Upper lobe of left lung (tissue), 6 donors: ENCODE results near the gene YKT6. TPM values are rescaled to one million over a fixed set of nuclear protein-coding genes. Genes with fewer than 3 reads are reported as not detected.

ENCODE experiments used
- ATAC-seq, 2 donors: fragments of 200-7000 bp; cut with Tn5 transposase; one replicate each; pipeline ENCODE4 v1.9.1; 2022; ENCODE audit warnings: mild to moderate bottlenecking in 2 of 2, moderate library complexity in 2 of 2; ENCODE audit not compliant: low FRiP score in 2 of 2
- DNase-seq, 2 donors: peaks; one replicate each; pipeline ENCODE4 v3.0.0-alpha.2; 2019 to 2020
- H3K27ac ChIP-seq, 4 donors: fragments of 200-600 bp; sonication (generic); one replicate each; pipeline ENCODE4 v1.5.1; 2016 to 2019
- H3K27me3 ChIP-seq, 4 donors: fragments of 200-600 bp; sonication (generic); one replicate each; pipeline ENCODE4 v1.5.1; 2017 to 2019
- H3K36me3 ChIP-seq, 4 donors: fragments of 200-600 bp; sonication (generic); one replicate each; pipeline ENCODE4 v1.5.1; 2016 to 2019
- H3K4me1 ChIP-seq, 4 donors: fragments of 200-600 bp; sonication (generic); one replicate each; pipeline ENCODE4 v1.5.1; 2018 to 2019
- H3K4me3 ChIP-seq, 4 donors: fragments of 200-600 bp; sonication (generic); one replicate each; pipeline ENCODE4 v1.5.1; 2017 to 2019; ENCODE audit warnings: mild to moderate bottlenecking in 2 of 4, moderate library complexity in 1 of 4
- H3K9me3 ChIP-seq, 4 donors: fragments of 200-600 bp; sonication (generic); one replicate each; pipeline ENCODE4 v1.5.1; 2018 to 2019
- CTCF ChIP-seq, 6 experiments: fragments of 450-650 bp in 4 of 6; fragments of 200-600 bp in 2 of 6; sonication (generic) in 2 of 6; IDR thresholded peaks; one replicate each; pipeline ENCODE4 v1.5.1; 2016 to 2019; ENCODE audit warnings: antibody characterized with exemption in 6 of 6
- EP300 ChIP-seq, 4 donors: sonication (generic); formaldehyde crosslinking; IDR thresholded peaks; one replicate each; pipeline ENCODE4 v1.5.1; 2017; ENCODE audit warnings: antibody characterized with exemption in 4 of 4, control low read depth in 2 of 4
- POLR2A ChIP-seq, 4 donors: fragments of 450-650 bp; IDR thresholded peaks; one replicate each; pipeline ENCODE4 v1.5.1; 2016 to 2017; ENCODE audit warnings: antibody characterized with exemption in 4 of 4, mild to moderate bottlenecking in 2 of 4
- POLR2AphosphoS5 ChIP-seq, 2 donors: sonication (generic); formaldehyde crosslinking; IDR thresholded peaks; one replicate each; pipeline ENCODE4 v1.5.1; 2017; ENCODE audit warnings: antibody characterized with exemption in 2 of 2
- WGBS, 2 donors: methylation state at CpG; one replicate each; pipeline ENCODE4 v1.1.5; 2017 to 2018; 5-methylcytosine and 5-hydroxymethylcytosine counted together
- total RNA-seq, 6 donors: library from RNA; depleted of rRNA in 4 of 6; stranded (reverse); fragments of >200 nt in 4 of 6; gene quantifications; one replicate each; pipeline versions ENCODE4 v1.1.0 to v1.2.1, GENCODE V29; 2016 to 2021
- donor health status: DM: no; HTN: no; CAD: no; lungs with moderate emphysema.
- donor health status: DM: no; HTN: yes; CAD: no; lungs with severe emphysema.

The YKT6 gene
- total RNA-seq, 6 donors from 2014 or later, result 29.3 to 70.2 (median 53.1) TPM

- Histone ChIP-seq H3K9me3 (no peaks in the 10 kb centered on the region), H3K27me3 (no peaks in the 10 kb centered on the region), H3K4me1 (no peaks in the 10 kb centered on the region), H3K27ac (no peak overlapping the region), H3K4me3 (no peak overlapping the region), H3K36me3 (no peaks in the 10 kb centered on the region)
- no peak for ATAC-seq
- TF ChIP-seq POLR2AphosphoS5 (IDR thresholded peaks at IDR 0.05), result no peak
- no peak for TF ChIP-seq CTCF (IDR thresholded peaks at IDR 0.05)
- TF ChIP-seq EP300 (IDR thresholded peaks at IDR 0.05), result no peak
- TF ChIP-seq POLR2A (IDR thresholded peaks at IDR 0.05), result no peak
- peak in 1 of 2 donors; percentile 22 for DNase-seq
- WGBS, 2 donors, result 87% methylated on average over 11 of the region's 11 CpGs; no CpG with 5 or more reads in 1 of the 2 donors
Observed at GRCh38 chr7:44222776-44223261, 22.0 kb downstream of the YKT6 start.

GRCh38 chr7:44223362-44224079 is 22.7 kb downstream of the YKT6 start:
- no peaks in the 10 kb centered on the region for H3K36me3 ChIP-seq
- peak in 1 of 2 donors; percentile 17 for DNase-seq
- H3K4me1 ChIP-seq, result no peaks in the 10 kb centered on the region
- H3K27me3 ChIP-seq, result no peaks in the 10 kb centered on the region
- no peak overlapping the region for H3K4me3 ChIP-seq
- no peaks in the 10 kb centered on the region for H3K9me3 ChIP-seq
- no peak for ATAC-seq
- 49 to 90% methylated on average over 1 to 5 of the region's 5 CpGs for WGBS, 2 donors
- no peak overlapping the region for H3K27ac ChIP-seq
- TF ChIP-seq POLR2A (IDR thresholded peaks at IDR 0.05) (no peak), POLR2AphosphoS5 (IDR thresholded peaks at IDR 0.05) (no peak), EP300 (IDR thresholded peaks at IDR 0.05) (no peak), CTCF (IDR thresholded peaks at IDR 0.05) (no peak)

- WGBS, 2 donors, result 64 to 70% methylated on average over 11 to 18 of the region's 18 CpGs
- H3K4me1 ChIP-seq, result no peaks in the 10 kb centered on the region
- no peaks in the 10 kb centered on the region for H3K9me3 ChIP-seq
- no peaks in the 10 kb centered on the region for H3K27me3 ChIP-seq
- TF ChIP-seq EP300 (IDR thresholded peaks at IDR 0.05) (no peak), POLR2AphosphoS5 (IDR thresholded peaks at IDR 0.05) (no peak), CTCF (IDR thresholded peaks at IDR 0.05) (no peak), POLR2A (IDR thresholded peaks at IDR 0.05) (no peak)
- H3K36me3 ChIP-seq, result no peaks in the 10 kb centered on the region
- ATAC-seq, result no peak
- no peak overlapping the region for H3K27ac ChIP-seq
- peak in 1 of 2 donors; percentile 54 for DNase-seq
- no peak overlapping the region for H3K4me3 ChIP-seq
Observed at GRCh38 chr7:44224080-44224973, 23.5 kb downstream of the YKT6 start.

- H3K27me3 ChIP-seq, result no peaks in the 10 kb centered on the region
- H3K27ac ChIP-seq, result no peak overlapping the region
- ATAC-seq (no peak), DNase-seq (peak in 1 of 2 donors; percentile 50)
- no peaks in the 10 kb centered on the region for H3K36me3 ChIP-seq
- no peaks in the 10 kb centered on the region for H3K9me3 ChIP-seq
- 75 to 79% methylated on average over 7 to 9 of the region's 10 CpGs for WGBS, 2 donors
- TF ChIP-seq CTCF (IDR thresholded peaks at IDR 0.05) (no peak), POLR2AphosphoS5 (IDR thresholded peaks at IDR 0.05) (no peak), EP300 (IDR thresholded peaks at IDR 0.05) (no peak), POLR2A (IDR thresholded peaks at IDR 0.05) (no peak)
- no peak overlapping the region for H3K4me3 ChIP-seq
- no peaks in the 10 kb centered on the region for H3K4me1 ChIP-seq
Observed at GRCh38 chr7:44224974-44225565, 24.3 kb downstream of the YKT6 start.
